ENCODE measurements around the gene GAPDHS.

Gene GAPDHS

GRCh38 chr19:35577918-35578317, 44.7 kb downstream of the GAPDHS start:
- intact Hi-C loops (cut with DNase I) = no loop called here
- no peak for DNase-seq

- intact Hi-C loops (cut with DNase I) = no loop called here
- no peak for DNase-seq
Measured at GRCh38 chr19:35578707-35579106, 45.5 kb downstream of the GAPDHS start.

GRCh38 chr19:35582760-35583159, 49.5 kb downstream of the GAPDHS start:
- no peak for DNase-seq
- intact Hi-C loops (cut with DNase I) = no loop called here

GRCh38 chr19:35585848-35586247, 52.6 kb downstream of the GAPDHS start, which contains the start of gene PMIS2:
PMIS2 (plus strand) TSS chr19:35586173; CDS start chr19:35586260, 87 bp downstream.
- intact Hi-C loops (cut with DNase I) = no loop called here

GRCh38 chr19:35587321-35587720, 54.1 kb downstream of the GAPDHS start:
- DNase-seq = no peak
- intact Hi-C loops (cut with DNase I) = no loop called here

More at GRCh38 chr19:35585848-35586247, 52.6 kb downstream of the GAPDHS start, which contains the start of gene PMIS2:
- DNase-seq = peak in 1 of 10 donors; percentile 45

GRCh38 chr19:35590875-35591274, 57.6 kb downstream of the GAPDHS start:
- intact Hi-C loops (cut with DNase I) = no loop called here
- no peak for DNase-seq

GRCh38 chr19:35592226-35592625, 59.0 kb downstream of the GAPDHS start:
- intact Hi-C loops (cut with DNase I) = loop anchor here (2.0 kb wide), 1 partner anchor 81 kb away; no protein-coding TSS in a partner anchor
- peak in 1 of 10 donors; percentile 54 for DNase-seq
